Lower leg skin (tissue), 3 donors: ENCODE measurements around the gene COX7B2.

Source experiments
- CTCF ChIP-seq, 3 donors: fragments of 450-650 bp; IDR thresholded peaks; one replicate each; pipeline ENCODE4 v1.5.1; 2016; ENCODE audit warnings: antibody characterized with exemption in 3 of 3, mild to moderate bottlenecking in 3 of 3, moderate library complexity in 2 of 3
- POLR2A ChIP-seq, 2 donors: fragments of 450-650 bp; IDR thresholded peaks; one replicate each; pipeline ENCODE4 v1.6.1; 2016 to 2017; ENCODE audit warnings: antibody characterized with exemption in 2 of 2, mild to moderate bottlenecking in 1 of 2, moderate library complexity in 1 of 2

GRCh38 chr4:46836584-46836983 lies 72.5 kb downstream of the COX7B2 start:
- TF ChIP-seq CTCF (IDR thresholded peaks at IDR 0.05) = no peak
- no peak for TF ChIP-seq POLR2A (IDR thresholded peaks at IDR 0.05)
